Esophagus muscularis mucosa (tissue), 4 donors: ENCODE data around the gene APBA3. TPM values are rescaled to one million over a fixed set of nuclear protein-coding genes. Genes with fewer than 3 reads are reported as not detected.

Experiments used
- DNase-seq: peaks from one replicate; pipeline ENCODE4 v3.0.0-alpha.2; 2017; ENCODE audit errors: extremely low spot score
- H3K27ac ChIP-seq, 4 donors: fragments of 200-600 bp; sonication (generic); replicated peaks in 1 of 4; 1 replicate in 3 of 4; 2 replicates in 1 of 4; pipeline ENCODE4 v1.5.1; 2016 to 2019; ENCODE audit warnings: mild to moderate bottlenecking in 1 of 4
- H3K27me3 ChIP-seq, 4 donors: fragments of 200-600 bp; sonication (generic); one replicate each; pipeline versions ENCODE4 v1.5.1 to v1.6.0; 2016 to 2019
- H3K36me3 ChIP-seq, 4 donors: fragments of 200-600 bp; sonication (generic); one replicate each; pipeline ENCODE4 v1.5.1; 2016 to 2019
- H3K4me1 ChIP-seq, 4 donors: fragments of 200-600 bp; sonication (generic); one replicate each; pipeline ENCODE4 v1.5.1; 2016 to 2019
- H3K4me3 ChIP-seq, 4 donors: fragments of 200-600 bp; sonication (generic); 1 replicate in 2 of 4; 2 replicates in 2 of 4; pipeline ENCODE4 v1.5.1; 2016 to 2019; ENCODE audit warnings: mild to moderate bottlenecking in 4 of 4, moderate library complexity in 1 of 4
- H3K9me3 ChIP-seq, 4 donors: fragments of 200-600 bp; sonication (generic); 1 replicate in 3 of 4; 2 replicates in 1 of 4; pipeline ENCODE4 v1.5.1; 2016 to 2019
- CTCF ChIP-seq, 3 experiments: fragments of 200-600 bp in 2 of 3; fragments of 450-650 bp in 1 of 3; sonication (generic) in 2 of 3; IDR thresholded peaks; one replicate each; pipeline ENCODE4 v1.5.1; 2017 to 2019; ENCODE audit warnings: antibody characterized with exemption in 3 of 3, mild to moderate bottlenecking in 2 of 3, moderate library complexity in 1 of 3
- EP300 ChIP-seq: sonication (generic); formaldehyde crosslinking; IDR thresholded peaks from one replicate; pipeline ENCODE4 v1.6.1; 2017; ENCODE audit warnings: antibody characterized with exemption
- POLR2A ChIP-seq: fragments of 450-650 bp; IDR thresholded peaks from one replicate; pipeline ENCODE4 v1.6.1; 2017; ENCODE audit warnings: antibody characterized with exemption, moderate library complexity, mild to moderate bottlenecking, low read depth
- POLR2AphosphoS5 ChIP-seq, 2 donors: sonication (generic); formaldehyde crosslinking; IDR thresholded peaks; one replicate each; pipeline ENCODE4 v1.6.1; 2017; ENCODE audit warnings: antibody characterized with exemption in 2 of 2
- WGBS: methylation state at CpG from one replicate; pipeline ENCODE4 v1.1.5; 2018; 5-methylcytosine and 5-hydroxymethylcytosine counted together
- intact Hi-C: fragments of 100-400 bp; cut with DNase I; formaldehyde crosslinking; loops from one replicate; pipeline ENCODE4 v1.15.1; 2023
- total RNA-seq, 4 donors: library from RNA; depleted of rRNA; stranded (reverse); fragments of >200 nt; gene quantifications; one replicate each; pipeline versions ENCODE4 v1.1.0 to v1.2.1, GENCODE V29; 2016

Gene APBA3
- total RNA-seq, 4 donors from 2014 or later = 13.7 to 40.5 (median 24.4) TPM

DNA sequence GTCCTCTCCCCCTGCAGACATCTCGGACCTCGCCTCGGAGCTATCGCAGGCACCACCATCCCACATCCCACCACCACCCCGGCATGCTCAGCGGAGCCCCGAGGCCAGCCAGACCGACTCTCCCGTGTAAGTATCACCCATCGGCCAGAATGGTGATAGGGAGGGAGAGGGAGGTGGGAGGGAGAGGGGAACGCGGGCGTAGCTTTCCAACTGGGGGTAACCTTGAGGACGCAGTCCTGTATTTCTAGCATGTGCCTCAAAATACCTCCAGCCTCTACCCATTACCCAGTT, 27.2 kb downstream of the APBA3 start:
- DNase-seq = no peak
- intact Hi-C loops = no loop called here
- no peak overlapping the region for H3K27ac ChIP-seq
- no peaks in the 10 kb centered on the region for H3K4me1 ChIP-seq
- H3K27me3 ChIP-seq = peaks cover 0 to 17% (median 0%) of the 10 kb centered on the region in 4 donors
- WGBS = 95% methylated on average over 14 of the region's 14 CpGs
- TF ChIP-seq POLR2A = no peak
- no peak for TF ChIP-seq EP300
- H3K9me3 ChIP-seq = peaks cover 0 to 1% (median 0%) of the 10 kb centered on the region in 4 donors
- H3K4me3 ChIP-seq = no peak overlapping the region
- no peaks in the 10 kb centered on the region for H3K36me3 ChIP-seq

GRCh38 chr19:3733549-3734309, 27.8 kb downstream of the APBA3 start:
- intact Hi-C loops = no loop called here
- Histone ChIP-seq H3K4me3 (no peak overlapping the region), H3K36me3 (no peaks in the 10 kb centered on the region), H3K9me3 (peaks cover 0 to 5% (median 0%) of the 10 kb centered on the region in 4 donors), H3K27ac (no peak overlapping the region), H3K4me1 (no peaks in the 10 kb centered on the region), H3K27me3 (peaks cover 0 to 12% (median 0%) of the 10 kb centered on the region in 4 donors)
- DNase-seq = no peak
- TF ChIP-seq EP300 = no peak
- TF ChIP-seq POLR2A = no peak
- no peak for TF ChIP-seq POLR2AphosphoS5 (IDR thresholded peaks at IDR 0.05)
- no peak for TF ChIP-seq CTCF (IDR thresholded peaks at IDR 0.05)
- 67% methylated on average over 14 of the region's 20 CpGs for WGBS

GRCh38 chr19:3732108-3732507, 29.4 kb downstream of the APBA3 start:
- no peak for TF ChIP-seq CTCF (IDR thresholded peaks at IDR 0.05)
- TF ChIP-seq POLR2AphosphoS5 (IDR thresholded peaks at IDR 0.05) = no peak
- no peak for TF ChIP-seq EP300
- TF ChIP-seq POLR2A = no peak
- intact Hi-C loops = no loop called here
- 88% methylated on average over 1 of the region's 1 CpG for WGBS
- Histone ChIP-seq H3K4me3 (no peak overlapping the region), H3K36me3 (no peaks in the 10 kb centered on the region), H3K9me3 (peaks cover 0 to 5% (median 0%) of the 10 kb centered on the region in 4 donors), H3K27me3 (peaks cover 0 to 5% (median 0%) of the 10 kb centered on the region in 4 donors), H3K4me1 (no peaks in the 10 kb centered on the region), H3K27ac (no peak overlapping the region)
- no peak for DNase-seq

GRCh38 chr19:3730457-3730958, 31.0 kb downstream of the APBA3 start:
- peaks cover 0 to 5% (median 0%) of the 10 kb centered on the region in 4 donors for H3K9me3 ChIP-seq
- H3K4me3 ChIP-seq = no peak overlapping the region
- H3K27me3 ChIP-seq = peaks cover 0 to 10% (median 0%) of the 10 kb centered on the region in 4 donors
- H3K27ac ChIP-seq = no peak overlapping the region
- H3K4me1 ChIP-seq = no peaks in the 10 kb centered on the region
- no peaks in the 10 kb centered on the region for H3K36me3 ChIP-seq
- DNase-seq = no peak
- TF ChIP-seq POLR2A (no peak), EP300 (no peak), POLR2AphosphoS5 (IDR thresholded peaks at IDR 0.05) (no peak), CTCF (IDR thresholded peaks at IDR 0.05) (no peak)
- 94% methylated on average over 31 of the region's 32 CpGs for WGBS
- intact Hi-C loops = no loop called here

DNA sequence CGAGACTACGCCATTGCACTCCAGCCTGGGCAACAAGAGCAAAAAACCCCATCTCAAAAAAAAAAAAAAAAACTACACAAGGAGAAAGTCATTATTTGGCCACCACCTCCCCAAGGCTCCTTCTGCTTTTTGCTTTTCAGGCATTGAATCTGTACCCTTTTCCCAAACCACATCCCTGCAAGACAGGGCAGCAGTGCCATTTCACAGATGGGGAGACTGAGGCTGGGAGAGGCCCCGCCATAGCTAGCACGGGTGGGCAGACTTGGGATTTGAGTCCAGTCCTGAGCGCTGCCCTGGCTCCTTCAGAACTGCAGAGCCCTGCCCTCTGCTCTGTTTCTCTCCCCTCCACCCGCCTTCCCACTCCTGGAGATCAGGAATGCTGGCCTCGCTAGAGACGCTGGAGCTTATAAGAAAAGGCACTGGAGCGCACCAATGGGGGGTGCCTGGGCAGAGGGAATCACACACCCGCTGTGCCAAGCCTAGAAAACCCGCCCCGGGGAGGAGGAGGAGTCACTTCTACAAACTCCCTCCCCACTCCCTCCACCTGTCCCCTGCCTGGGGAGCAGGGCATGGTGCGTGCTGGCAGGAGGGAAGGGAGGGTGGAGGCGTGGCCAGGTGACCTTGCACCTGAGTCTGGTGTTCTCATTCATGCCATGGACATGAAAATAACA, 35.7 kb downstream of the APBA3 start:
- Histone ChIP-seq H3K27ac (no peak overlapping the region), H3K27me3 (peaks cover 0 to 47% (median 22%) of the 10 kb centered on the region in 4 donors), H3K4me3 (no peak overlapping the region), H3K36me3 (no peaks in the 10 kb centered on the region), H3K4me1 (peaks cover 11 to 20% (median 19%) of the 10 kb centered on the region in 4 donors), H3K9me3 (peaks cover 0 to 5% (median 0%) of the 10 kb centered on the region in 4 donors)
- DNase-seq = no peak
- no peak for TF ChIP-seq POLR2AphosphoS5 (IDR thresholded peaks at IDR 0.05)
- TF ChIP-seq EP300 = no peak
- TF ChIP-seq CTCF (IDR thresholded peaks at IDR 0.05) = no peak
- no peak for TF ChIP-seq POLR2A
- intact Hi-C loops = no loop called here
- WGBS = 37% methylated on average over 8 of the region's 14 CpGs
